GM12878 (cell line): ENCODE data around the gene CCSER2. TPM values are rescaled to one million over a fixed set of nuclear protein-coding genes. Genes with fewer than 3 reads are reported as not detected.

Experiments used
- ATAC-seq: fragments of 200-7000 bp; cut with Tn5 transposase; 3 replicates; pipeline ENCODE4 v1.9.1; 2020; ENCODE audit warnings: mild to moderate bottlenecking, moderate library complexity
- BruUV-seq: library from RNA; stranded (reverse); fragments of 400-500 nt; replicated peaks from 2 replicates; lab custom pipeline; 2021; lab: Mats Ljungman, UMichigan
- CTCF ChIA-PET: fragments of 300-600 bp; sonication (Branson Sonifier 250); formaldehyde crosslinking; extraction: SDS; loops from one replicate; lab custom pipeline; 2021; ENCODE audit warnings: inconsistent platforms; lab: Yijun Ruan, JAX
- POLR2A ChIA-PET: fragments of 350-600 bp; formaldehyde crosslinking; extraction: SDS; loops from one replicate; lab custom pipeline; 2021; ENCODE audit warnings: inconsistent platforms; lab: Charles Lee
- RAD21 ChIA-PET: fragments of 300-600 bp; sonication (Branson Sonifier 250); formaldehyde crosslinking; loops from one replicate; lab custom pipeline; 2023; ENCODE audit warnings: antibody characterized with exemption; ENCODE audit not compliant: unreplicated experiment; lab: Charles Lee
- SMC1A ChIA-PET: fragments of 300-600 bp; sonication (Branson Sonifier 250); formaldehyde crosslinking; loops from one replicate; lab custom pipeline; 2023; ENCODE audit not compliant: unreplicated experiment, uncharacterized antibody; lab: Charles Lee
- DNase-seq: peaks from one replicate; pipeline ENCODE4 v3.0.0-alpha.2; 2011; ENCODE audit warnings: low read depth, low spot score
- FAIRE-seq: peaks from 3 replicates; lab custom pipeline; 2011; peaks lifted over from hg19 to GRCh38; lab: Jason Lieb, UNC
- H2AFZ ChIP-seq: 2 replicates; pipeline ENCODE4 v1.6.0; 2011; ENCODE audit warnings: low read depth, low read length, control low read depth; ENCODE audit not compliant: control insufficient read depth
- H3K27ac ChIP-seq: 2 replicates; pipeline ENCODE4 v1.5.1; 2011; ENCODE audit warnings: control low read depth; ENCODE audit not compliant: control insufficient read depth, insufficient read depth
- H3K27me3 ChIP-seq, 2 experiments: replicated peaks in 1 of 2; 2 replicates each; pipeline versions ENCODE4 v1.6.0 to v1.6.1; 2011; ENCODE audit warnings: low read length in 1 of 2; ENCODE audit not compliant: control insufficient read depth in 2 of 2, insufficient read depth in 2 of 2
- H3K36me3 ChIP-seq, 2 experiments: 2 replicates each; pipeline ENCODE4 v1.5.1; 2011; ENCODE audit warnings: low read length in 1 of 2; ENCODE audit not compliant: control insufficient read depth in 2 of 2, insufficient read depth in 2 of 2
- H3K4me1 ChIP-seq: 2 replicates; pipeline ENCODE4 v1.6.1; 2011; ENCODE audit warnings: mild to moderate bottlenecking, low read length, moderate library complexity, mixed read lengths; ENCODE audit not compliant: control insufficient read depth, insufficient read depth
- H3K4me2 ChIP-seq: 2 replicates; pipeline ENCODE4 v1.6.0; 2011; ENCODE audit warnings: control low read depth; ENCODE audit not compliant: control insufficient read depth, insufficient read depth
- H3K4me3 ChIP-seq: fragments of 200-600 bp; sonication (generic); 2 replicates; pipeline ENCODE4 v1.5.1; 2016
- H3K79me2 ChIP-seq: 2 replicates; pipeline ENCODE4 v1.6.0; 2011; ENCODE audit warnings: low read length; ENCODE audit not compliant: control insufficient read depth, insufficient read depth
- H3K9ac ChIP-seq: 2 replicates; pipeline ENCODE4 v1.8.0; 2011; ENCODE audit warnings: low read length, control low read depth, mixed read lengths; ENCODE audit not compliant: control insufficient read depth, insufficient read depth
- H3K9me3 ChIP-seq: replicated peaks from 3 replicates; pipeline ENCODE4 v1.5.1; 2011; ENCODE audit warnings: mild to moderate bottlenecking, low read length; ENCODE audit not compliant: control insufficient read depth, insufficient read depth
- H4K20me1 ChIP-seq: 2 replicates; pipeline ENCODE4 v1.6.0; 2011; ENCODE audit not compliant: control insufficient read depth, insufficient read depth
- ASH2L ChIP-seq: fragments of 300-600, 200-600 bp; sonication (generic); IDR thresholded peaks from 2 replicates; pipeline ENCODE4 v1.6.1; 2017; ENCODE audit warnings: low read depth, mild to moderate bottlenecking, borderline replicate concordance
- CEBPB ChIP-seq, 2 experiments: fragments of 150-350 bp in 1 of 2; IDR thresholded peaks; 2 replicates each; pipeline ENCODE4 v1.6.1; 2012 to 2014; ENCODE audit warnings: low read depth in 2 of 2, low read length in 2 of 2, borderline replicate concordance in 1 of 2, inconsistent platforms in 1 of 2
- CHD2 ChIP-seq: IDR thresholded peaks from 2 replicates; pipeline ENCODE4 v1.6.1; 2011; ENCODE audit warnings: low read depth, low read length, improper control_type of control experiment, borderline replicate concordance
- E4F1 ChIP-seq: fragments of 450-650 bp; IDR thresholded peaks from 2 replicates; pipeline ENCODE4 v1.6.1; 2018; ENCODE audit warnings: borderline replicate concordance, mild to moderate bottlenecking; ENCODE audit not compliant: partially characterized antibody
- FOXK2 ChIP-seq: fragments of 450-650 bp; IDR thresholded peaks from 2 replicates; pipeline ENCODE4 v1.6.1; 2017; ENCODE audit warnings: mild to moderate bottlenecking, moderate library complexity
- HCFC1 ChIP-seq: fragments of 150-350 bp; IDR thresholded peaks from 2 replicates; pipeline ENCODE4 v1.6.1; 2014; ENCODE audit warnings: low read length
- HDAC6 ChIP-seq: fragments of 200-600 bp; sonication (generic); IDR thresholded peaks from one replicate; pipeline ENCODE4 v1.8.0; 2017; ENCODE audit warnings: antibody characterized with exemption; ENCODE audit not compliant: unreplicated experiment
- POLR2A ChIP-seq: IDR thresholded peaks from 2 replicates; pipeline ENCODE4 v1.6.1; 2011; ENCODE audit warnings: low read depth, mild to moderate bottlenecking, low read length
- PRDM15 ChIP-seq: fragments of 450-650 bp; formaldehyde crosslinking; IDR thresholded peaks from 2 replicates; pipeline ENCODE4 v1.4.0; 2020; ENCODE audit warnings: mild to moderate bottlenecking, moderate library complexity
- REST ChIP-seq: IDR thresholded peaks from 2 replicates; pipeline ENCODE4 v1.6.1; 2012; ENCODE audit warnings: mild to moderate bottlenecking, low read depth, low read length
- WGBS: methylation state at CpG from one replicate; pipeline ENCODE4 v1.1.6; 2016; ENCODE audit warnings: low lambda C conversion rate; ENCODE audit not compliant: insufficient replicate concordance, insufficient coverage; ENCODE audit errors: missing lambda C conversion rate; 5-methylcytosine and 5-hydroxymethylcytosine counted together
- in situ Hi-C: fragments of 300-500 bp; cut with MboI; formaldehyde crosslinking; loops from 9 replicates; pipeline ENCODE4 v1.14.3; 2018; ENCODE audit warnings: mixed read lengths
- intact Hi-C: fragments of 100-400 bp; cut with micrococcal nuclease; formaldehyde crosslinking; loops from one replicate; pipeline ENCODE4 v1.14.2; 2022; ENCODE audit not compliant: unreplicated experiment
- polyA plus RNA-seq, 11 experiments: library from polyadenylated mRNA; depleted of rRNA in 4 of 11; unstranded in 6 of 11; stranded (reverse) in 5 of 11; fragments of >200 nt; fragmentation: Nextera tagmentation in 4 of 11; fragmentation: Illumina TruSeq in 1 of 11; extraction: Ambion mirVana in 4 of 11; extraction: Trizol in 1 of 11; gene quantifications; 1 replicate in 1 of 11; 2 replicates in 10 of 11; pipeline versions ENCODE4 v1.2.1 to v1.2.3, GENCODE V29; 2011 to 2016; ENCODE audit warnings: inconsistent platforms in 2 of 11, missing spikeins in 2 of 11, low read depth in 1 of 11
- total RNA-seq, 4 experiments: library from RNA; depleted of rRNA in 3 of 4; stranded (reverse); fragments of >200 nt in 3 of 4; fragmentation: Illumina TruSeq in 1 of 4; extraction: Trizol in 1 of 4; gene quantifications; 2 replicates each; pipeline versions ENCODE4 v1.2.1 to v1.2.3, GENCODE V29; 2013 to 2021

Gene CCSER2
- total and polyA plus RNA-seq, 10 of the 15 experiments (the other 5 are each of a cell fraction or from before 2014, with no cell fraction given) = 4.7 to 18.8 (median 13.2) TPM

- Histone ChIP-seq H3K27me3 (no peaks in the 10 kb centered on the region), H3K4me1 (no peaks in the 10 kb centered on the region), H3K9ac (no peak overlapping the region), H3K79me2 (no peaks in the 10 kb centered on the region), H3K4me2 (no peak overlapping the region), H3K27ac (no peak overlapping the region), H3K9me3 (no peaks in the 10 kb centered on the region), H4K20me1 (no peaks in the 10 kb centered on the region), H2AFZ (no peak overlapping the region), H3K4me3 (no peak overlapping the region), H3K36me3 (no peaks in the 10 kb centered on the region)
- in situ Hi-C loops = no loop called here
- POLR2A ChIA-PET = interaction anchor here (0.6 kb wide), 1 partner anchor 1101 kb away, joined by 6 read pairs; no protein-coding TSS in a partner anchor
- RAD21 ChIA-PET = interaction anchor here (0.7 to 1.4 kb wide), 2 partner anchors 11 to 15 kb away, joined by 4 read pairs; no protein-coding TSS in a partner anchor
- no peak for DNase-seq
- CTCF ChIA-PET = interaction anchor here (0.6 to 2.4 kb wide), 5 partner anchors 10 to 285 kb away, joined by 3 to 10 read pairs (median 3); no protein-coding TSS in a partner anchor
- SMC1A ChIA-PET = interaction anchor here (0.9 kb wide), 1 partner anchor 14 kb away, joined by 3 read pairs; no protein-coding TSS in a partner anchor
- no TSS peak for BruUV-seq
- intact Hi-C loops = no loop called here
- peak; percentile 52 for ATAC-seq
- no peak for FAIRE-seq
- WGBS = 15% methylated on average over 6 of the region's 6 CpGs
- no peak for TF ChIP-seq HCFC1
- TF ChIP-seq ASH2L = no peak
- no peak for TF ChIP-seq E4F1
- no peak for TF ChIP-seq CHD2
- no peak for TF ChIP-seq FOXK2
- TF ChIP-seq CEBPB (IDR thresholded peaks at IDR 0.05; ENCODE audit: borderline replicate concordance in 1 of 2, low read depth in 2 of 2, low read length in 2 of 2) = no peak
- TF ChIP-seq HDAC6 = no peak
- TF ChIP-seq POLR2A = no peak
- TF ChIP-seq REST = no peak
- TF ChIP-seq PRDM15 (CRISPR knock-in tag) = no peak
These were observed 223.2 kb downstream of the CCSER2 start for GRCh38 chr10:84551437-84552120.
